ENCODE results near the gene IL16.

IL16 gene

DNA sequence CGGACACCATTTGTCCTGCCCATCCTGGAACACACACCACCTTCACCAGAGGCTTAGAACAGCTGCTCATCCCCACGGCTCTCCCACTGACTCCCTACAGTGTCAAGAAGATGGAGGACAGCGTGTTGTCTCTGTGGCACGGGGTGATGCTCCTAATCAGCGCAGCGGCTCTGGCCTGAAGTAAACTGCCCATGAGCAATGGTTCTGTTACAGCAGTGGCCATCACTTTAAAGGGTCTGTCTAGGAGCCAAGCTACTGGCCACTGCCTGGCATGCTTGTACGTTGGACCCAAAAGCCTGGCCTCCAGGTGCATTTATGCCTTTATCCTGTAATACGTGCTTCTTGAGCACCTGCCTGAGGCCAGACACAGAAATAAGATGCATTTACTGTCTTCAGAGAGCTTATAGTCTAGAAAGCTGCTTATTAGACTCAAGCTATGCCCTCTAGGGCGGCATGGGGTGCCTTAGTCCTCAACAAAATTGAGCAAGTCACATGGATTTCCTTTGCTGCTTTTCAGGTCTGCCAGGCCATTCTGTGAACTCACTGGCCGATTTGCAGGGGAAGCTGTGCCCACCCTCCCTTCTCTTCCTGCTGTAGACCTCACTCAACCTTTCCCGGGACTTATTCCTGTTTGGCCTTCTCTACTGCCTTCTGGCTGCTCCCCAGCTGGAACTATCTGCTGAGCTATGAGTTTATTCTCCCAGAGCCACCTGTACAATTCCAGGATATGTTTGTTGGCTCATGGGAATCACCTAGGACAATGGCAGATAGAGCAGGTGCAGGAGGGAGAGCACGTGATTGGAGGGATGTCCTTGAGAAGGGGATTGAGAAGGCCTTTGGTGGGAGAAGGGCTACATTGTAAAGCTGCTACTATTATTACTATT lies 75.3 kb downstream of the IL16 start:
- FAIRE-seq: no peak
- DNase-seq (ENCODE audit: insufficient read length, low spot score): no peak

DNA sequence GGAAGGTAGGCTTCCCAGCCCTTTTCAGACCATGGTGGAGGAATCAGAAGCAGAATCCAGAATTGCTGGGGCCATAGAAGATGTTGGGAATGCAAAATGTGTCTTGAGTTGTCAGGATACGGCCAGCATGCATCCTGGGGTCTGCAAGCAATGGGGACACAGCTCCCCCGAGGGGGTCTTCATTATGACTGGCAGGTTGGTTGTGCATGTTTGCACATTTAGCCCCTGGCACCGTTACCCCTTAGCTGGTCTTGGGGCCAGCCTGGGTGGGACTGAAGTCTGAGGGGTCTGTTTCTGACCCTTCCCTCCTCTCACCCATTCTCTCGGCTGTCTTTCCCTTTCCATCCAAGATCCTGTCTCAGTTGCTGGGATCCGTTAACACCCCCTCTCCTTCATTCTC lies 76.5 kb downstream of the IL16 start:
- no peak for FAIRE-seq
- DNase-seq (ENCODE audit: insufficient read length, low spot score): no peak

DNA sequence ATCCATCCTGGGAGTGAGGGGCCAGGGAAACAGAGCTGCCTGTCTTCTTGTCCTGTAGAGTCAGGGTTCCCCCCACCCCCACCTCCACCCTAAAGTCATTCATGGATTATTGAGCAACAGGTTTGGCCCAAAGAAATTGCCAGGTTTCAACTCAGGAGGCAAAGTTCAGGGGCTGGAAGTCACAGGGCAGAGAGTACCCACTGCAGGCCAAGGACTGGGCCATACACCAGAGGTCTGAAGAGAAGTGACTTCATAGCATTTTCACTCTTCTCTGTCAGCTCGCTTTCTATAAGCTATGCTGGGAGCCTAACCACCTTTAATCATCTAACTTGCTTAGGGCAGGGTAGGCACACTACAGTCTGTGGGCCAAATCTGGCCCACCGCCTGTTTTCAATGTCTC lies 77.2 kb downstream of the IL16 start:
- no peak for FAIRE-seq
- DNase-seq (ENCODE audit: insufficient read length, low spot score): no peak

DNA sequence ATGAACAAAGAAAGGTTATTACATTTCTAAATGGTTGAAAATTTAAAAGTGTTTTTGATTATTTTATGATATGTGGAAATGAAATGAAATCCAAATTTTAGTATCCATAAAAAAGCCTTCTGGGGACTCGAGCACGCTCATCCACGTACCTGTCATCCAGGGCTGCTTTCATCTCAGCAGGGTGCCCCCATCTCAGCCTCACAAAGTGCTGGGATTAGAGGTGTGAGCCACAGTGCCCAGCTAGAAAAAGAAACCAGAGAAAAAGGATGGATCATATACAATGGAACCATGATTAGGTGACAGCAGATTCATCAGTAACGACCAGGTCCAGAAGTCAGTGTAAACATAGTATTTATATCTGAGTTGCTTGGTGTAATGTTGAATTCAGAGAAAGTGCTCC lies 77.6 kb downstream of the IL16 start:
- FAIRE-seq (no peak), DNase-seq (ENCODE audit: insufficient read length, low spot score) (no peak)

DNA sequence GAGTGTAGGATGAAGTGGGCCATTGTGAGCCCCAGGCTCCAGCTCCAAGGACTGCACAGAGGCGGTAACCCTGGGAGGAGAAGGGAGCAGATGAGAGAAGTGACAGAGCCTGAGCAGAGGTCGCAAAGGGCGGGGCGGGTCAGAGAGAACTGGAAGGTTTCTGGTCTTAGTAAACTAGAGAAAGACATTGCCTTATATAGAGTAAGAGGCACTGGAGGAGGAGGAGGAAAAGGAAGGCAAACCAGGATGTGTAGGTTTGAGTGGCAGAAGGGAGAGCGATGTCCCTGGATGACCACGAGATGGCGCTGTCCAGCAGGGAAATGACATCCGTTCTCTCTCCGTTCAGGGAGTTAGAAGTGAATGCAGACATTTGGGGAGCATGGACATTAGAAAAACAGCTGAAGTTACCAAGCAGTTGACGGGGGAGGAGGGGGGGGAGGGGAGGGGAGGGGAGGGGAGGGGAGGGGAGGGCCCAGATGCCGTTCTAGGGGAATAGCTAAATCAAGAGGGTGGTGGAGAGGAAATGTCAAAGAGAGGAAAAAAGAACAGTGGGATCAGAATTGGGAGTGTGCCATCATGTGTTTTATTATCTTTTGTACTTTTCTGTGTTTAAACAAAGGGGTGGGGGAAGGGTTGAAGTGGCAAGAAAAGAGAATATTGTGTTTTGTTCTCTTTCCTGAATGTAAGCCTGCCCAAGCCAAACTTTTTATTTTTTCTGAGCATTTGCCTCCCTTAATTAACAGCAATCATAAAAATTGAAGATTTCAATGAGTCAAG lies 78.4 kb downstream of the IL16 start:
- FAIRE-seq (peak; percentile 90), DNase-seq (ENCODE audit: insufficient read length, low spot score) (peak; percentile 74)

DNA sequence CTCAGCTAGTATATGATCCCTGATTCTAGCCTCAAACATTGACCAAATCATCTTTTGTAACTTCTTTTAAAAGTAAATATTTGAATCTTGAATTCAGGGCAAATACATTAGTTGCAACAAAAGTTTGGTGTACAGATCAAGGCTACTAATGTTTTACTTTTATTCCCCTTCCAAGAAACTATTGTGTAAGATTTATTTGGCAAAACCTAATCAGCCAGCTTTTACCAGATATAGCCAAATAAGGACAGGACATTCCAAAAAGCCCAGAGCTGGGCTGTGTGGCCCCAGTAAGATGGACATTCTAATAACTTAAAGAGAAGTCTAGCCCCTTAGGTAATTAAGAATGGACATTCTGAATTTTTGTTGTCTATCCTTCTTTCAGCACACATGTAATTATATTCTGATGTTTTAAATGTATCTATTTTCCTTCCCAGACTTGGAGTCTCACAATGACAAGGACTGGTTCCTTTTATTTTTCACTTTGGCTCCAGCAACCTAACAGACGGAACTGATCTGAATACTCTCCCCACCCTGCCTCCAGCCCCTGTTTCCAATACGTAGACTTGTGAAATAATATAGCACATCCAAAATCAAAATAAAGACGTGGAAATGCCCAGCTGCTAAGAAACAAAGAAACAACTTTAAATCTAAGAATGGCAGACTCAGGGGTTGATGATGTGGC lies 79.2 kb downstream of the IL16 start:
- DNase-seq (ENCODE audit: insufficient read length, low spot score): no peak
- FAIRE-seq: no peak

DNA sequence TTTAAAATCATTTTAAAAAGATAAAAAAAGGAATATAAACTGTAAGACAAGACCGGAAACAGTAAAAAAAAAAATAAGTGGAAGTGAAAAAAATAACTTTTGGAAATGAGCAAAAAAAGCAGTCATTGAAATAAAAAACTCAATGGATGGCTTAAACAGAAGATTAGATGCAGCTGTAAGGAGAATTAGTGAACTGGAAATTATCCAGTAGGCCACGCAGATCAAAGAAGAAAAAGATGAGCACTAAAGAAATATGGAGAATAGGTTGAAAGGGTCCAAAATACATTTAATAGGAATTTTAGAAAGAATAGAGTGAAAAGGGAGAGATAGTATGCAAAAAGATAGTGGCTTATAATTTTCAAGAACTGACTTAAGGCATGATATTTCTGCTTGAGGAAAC lies 80.3 kb downstream of the IL16 start:
- DNase-seq (ENCODE audit: insufficient read length, low spot score): no peak
- no peak for FAIRE-seq

DNA sequence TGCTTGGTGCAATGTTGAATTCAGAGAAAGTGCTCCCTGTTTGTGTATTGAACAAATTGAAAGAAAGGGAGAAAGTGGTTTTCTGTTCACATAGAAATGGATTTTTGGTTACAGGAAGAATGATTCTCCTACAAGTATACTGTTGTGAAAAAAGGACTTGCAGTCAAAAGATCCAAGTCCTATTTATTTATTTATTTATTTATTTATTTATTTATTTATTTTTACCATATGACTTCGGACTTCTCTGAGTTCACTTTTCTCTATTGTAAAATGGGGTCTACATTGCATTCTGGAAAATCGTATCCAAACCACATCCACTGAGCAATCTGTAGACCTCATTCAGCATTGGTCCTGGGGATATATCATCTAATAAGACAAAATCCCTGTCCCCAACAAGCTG lies 81.2 kb downstream of the IL16 start:
- no peak for FAIRE-seq
- no peak for DNase-seq (ENCODE audit: insufficient read length, low spot score)

DNA sequence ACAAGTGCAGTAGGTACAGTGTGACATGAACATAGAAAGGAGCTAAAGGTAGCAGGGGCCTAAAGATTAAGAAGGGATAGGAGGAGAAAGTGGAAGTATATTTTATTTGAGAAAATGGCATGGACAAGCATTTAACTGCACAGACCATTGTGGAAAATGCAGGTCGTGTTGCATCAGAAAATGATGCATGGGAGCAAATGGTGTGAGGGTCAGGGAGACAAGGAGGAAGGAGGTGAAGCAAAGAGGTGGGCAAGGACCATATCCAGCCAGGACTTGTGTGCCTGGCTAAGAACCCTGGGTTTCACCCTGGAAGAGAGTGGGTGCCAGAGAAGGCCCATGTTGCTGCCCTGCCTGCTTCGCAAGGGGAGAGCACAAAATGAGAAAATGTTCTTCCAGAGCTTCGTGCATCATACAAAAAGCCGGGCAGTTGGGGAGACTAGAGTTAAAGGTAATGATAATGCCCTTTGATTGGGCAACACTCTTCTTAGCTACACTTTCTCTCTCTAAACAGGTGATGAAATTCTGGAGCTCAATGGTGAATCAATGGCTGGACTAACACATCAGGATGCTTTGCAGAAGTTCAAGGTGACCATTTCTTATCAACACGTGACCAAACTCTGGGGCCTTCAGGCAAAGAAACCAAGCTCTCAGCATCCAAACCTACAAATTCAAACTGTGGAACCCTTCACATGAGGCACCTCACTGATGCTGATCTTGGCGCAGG lies 81.8 kb downstream of the IL16 start:
- DNase-seq (ENCODE audit: insufficient read length, low spot score) (no peak), FAIRE-seq (no peak)

DNA sequence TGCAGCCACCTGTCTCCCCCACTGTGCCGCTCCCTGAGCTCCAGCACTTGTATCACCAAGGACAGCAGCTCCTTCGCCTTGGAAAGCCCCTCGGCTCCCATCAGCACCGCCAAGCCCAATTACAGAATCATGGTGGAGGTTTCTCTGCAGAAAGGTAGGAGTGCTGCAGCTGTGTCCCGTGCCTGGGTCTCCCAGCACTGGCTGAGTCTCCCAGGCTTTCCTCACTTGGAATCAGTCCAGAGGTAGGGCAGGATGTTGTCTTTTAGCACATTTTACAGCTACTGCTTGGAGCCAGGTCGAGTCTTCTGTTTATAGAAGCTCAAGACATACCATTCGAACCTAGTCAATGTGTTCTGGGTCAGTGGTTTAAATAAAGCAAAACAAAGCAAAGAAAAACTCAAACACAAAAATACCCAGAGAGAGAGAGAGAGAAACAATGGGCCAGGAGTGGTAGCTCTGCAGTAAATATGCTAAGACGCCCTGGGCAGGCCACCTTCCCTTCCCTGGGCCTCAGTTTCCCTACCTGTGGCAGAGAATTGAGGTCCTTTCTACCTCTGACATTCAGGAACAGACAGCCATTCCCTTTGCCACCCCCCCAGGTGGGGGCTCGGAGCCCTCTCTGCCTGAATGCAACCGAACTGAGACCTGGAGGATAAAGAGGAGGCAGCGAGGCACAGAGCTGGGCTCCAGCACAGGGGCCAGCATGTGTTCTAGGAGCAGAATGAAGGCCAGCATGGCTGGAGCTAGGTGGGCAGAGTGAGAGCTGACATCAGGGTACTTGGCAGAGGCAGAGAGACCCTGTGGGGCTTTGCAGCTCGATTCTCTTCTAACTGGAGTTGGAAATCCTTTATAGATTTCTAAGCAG lies 83.2 kb downstream of the IL16 start:
- FAIRE-seq (no peak), DNase-seq (ENCODE audit: insufficient read length, low spot score) (no peak)

DNA sequence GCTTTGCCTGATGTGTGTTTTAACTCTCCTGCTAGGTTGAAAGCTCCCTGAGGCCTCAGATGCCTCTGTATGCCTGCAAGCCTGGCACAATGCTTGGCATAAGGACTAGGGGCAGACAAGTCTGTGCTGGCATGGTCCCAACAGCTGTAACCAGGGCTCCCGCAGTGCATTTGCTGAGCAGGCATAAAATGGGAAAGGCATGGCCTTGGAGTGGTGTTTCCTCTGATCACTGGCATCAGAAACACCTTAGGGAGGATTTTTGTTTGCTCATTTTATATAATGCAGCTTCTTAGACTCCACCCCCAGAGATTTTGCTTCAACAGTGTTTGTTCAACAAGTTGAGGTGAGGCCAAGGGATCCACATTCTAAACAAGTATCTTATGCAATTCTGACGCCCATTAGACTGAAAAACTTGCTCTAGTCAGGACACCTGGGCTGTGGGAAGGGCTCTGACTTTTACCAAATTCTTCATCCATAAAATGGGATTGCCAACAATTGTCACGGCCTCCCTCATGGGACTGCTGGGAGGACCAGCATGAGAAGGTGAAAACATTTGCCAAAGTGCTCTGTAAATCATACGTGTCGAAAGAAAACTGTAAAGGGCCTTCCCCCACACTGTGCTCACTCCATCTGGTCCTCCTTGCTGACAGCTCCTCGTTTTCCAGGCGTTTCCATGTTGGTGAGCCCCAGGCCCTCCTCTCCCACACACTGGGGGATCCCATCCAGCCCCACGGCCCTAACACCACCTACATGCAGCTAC lies 84.2 kb downstream of the IL16 start:
- DNase-seq (ENCODE audit: insufficient read length, low spot score) (no peak), FAIRE-seq (no peak)

DNA sequence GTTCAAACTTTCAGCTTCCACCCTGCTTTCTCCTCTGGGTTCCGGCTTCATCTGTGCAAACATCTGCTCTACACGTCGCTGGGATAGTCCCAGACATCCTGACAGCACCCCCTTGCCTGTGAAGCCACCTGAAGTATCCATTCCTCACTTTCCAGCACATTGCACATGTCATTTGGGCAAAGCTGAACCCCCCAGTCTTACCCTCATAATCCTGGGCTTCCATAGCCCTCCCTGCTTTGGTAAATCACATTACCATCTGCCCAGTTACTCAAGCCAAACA lies 84.7 kb downstream of the IL16 start:
- no peak for FAIRE-seq

DNA sequence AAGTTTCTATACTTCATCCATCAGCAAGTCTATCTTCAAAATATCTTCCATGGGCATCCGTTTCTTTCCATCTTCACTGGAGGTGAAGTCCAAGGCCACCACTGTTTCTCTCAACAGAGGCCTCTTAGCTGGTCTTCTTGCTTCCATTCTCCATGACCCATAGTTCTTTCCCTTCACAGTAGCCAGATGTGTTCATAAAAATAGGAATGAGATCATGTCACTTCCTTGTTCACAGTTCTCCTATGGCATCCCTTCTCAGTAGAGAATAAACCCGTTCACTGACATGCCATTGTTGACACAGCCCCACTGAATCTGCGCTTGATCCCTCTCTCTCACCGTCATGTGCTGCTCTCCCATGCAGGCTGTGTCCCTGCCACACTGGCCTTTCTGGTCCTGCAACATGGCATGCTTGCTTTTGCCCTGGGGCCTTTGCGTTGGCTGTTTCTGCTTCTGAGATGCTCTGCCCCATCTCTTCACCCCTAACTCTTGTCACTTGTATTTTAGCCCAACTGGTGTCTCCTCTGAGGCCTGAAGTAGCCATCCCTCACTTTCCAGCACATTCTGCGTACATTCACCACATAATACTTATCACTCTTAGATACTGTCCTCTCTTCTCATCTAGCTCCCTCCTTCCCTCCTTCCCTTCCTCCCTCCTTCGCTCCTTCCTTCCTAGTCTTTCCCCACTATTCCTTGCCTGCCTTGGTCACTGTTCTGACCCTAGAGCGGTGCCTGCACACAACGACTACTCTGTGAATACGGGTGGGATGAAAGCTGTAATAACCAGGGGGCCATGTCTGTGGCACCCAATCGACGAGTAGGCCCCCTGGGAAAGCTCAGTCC lies 85.3 kb downstream of the IL16 start:
- DNase-seq (ENCODE audit: insufficient read length, low spot score) (no peak), FAIRE-seq (no peak)

More for the DNA sequence above, 84.7 kb downstream of the IL16 start:
- no peak for DNase-seq (ENCODE audit: insufficient read length, low spot score)

DNA sequence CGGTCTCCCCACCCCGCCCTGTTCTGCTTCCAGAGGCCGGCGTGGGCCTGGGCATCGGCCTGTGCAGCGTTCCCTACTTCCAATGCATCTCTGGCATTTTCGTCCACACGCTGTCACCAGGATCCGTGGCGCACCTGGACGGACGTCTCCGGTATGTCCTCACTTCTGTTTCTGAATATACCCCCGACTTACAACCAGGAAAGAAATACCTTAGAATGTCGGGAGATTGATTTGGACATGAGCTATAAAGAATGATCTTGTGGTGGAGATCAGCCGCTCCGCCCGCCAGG lies 85.9 kb downstream of the IL16 start:
- no peak for FAIRE-seq
- DNase-seq (ENCODE audit: insufficient read length, low spot score): no peak

DNA sequence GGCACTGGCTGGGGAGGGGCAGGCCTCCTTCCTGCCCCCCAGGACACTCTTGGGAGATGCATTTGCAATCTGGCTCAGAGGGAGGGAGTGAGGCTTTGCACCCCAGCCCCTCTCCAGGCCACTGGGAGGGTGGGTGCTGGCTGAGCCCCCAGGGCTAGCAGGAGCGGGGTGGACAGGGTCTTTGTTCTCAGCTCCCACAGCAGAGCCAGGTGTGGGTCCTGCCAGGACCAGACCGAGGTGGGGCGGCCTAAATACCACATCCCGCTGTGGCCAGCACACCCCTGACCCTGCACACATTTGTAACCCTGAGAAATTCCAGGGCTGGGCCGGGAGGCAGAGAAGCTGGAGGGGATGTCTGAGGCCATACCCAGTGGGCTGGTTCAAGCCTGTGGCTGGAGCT lies 86.2 kb downstream of the IL16 start:
- FAIRE-seq (no peak), DNase-seq (ENCODE audit: insufficient read length, low spot score) (no peak)

DNA sequence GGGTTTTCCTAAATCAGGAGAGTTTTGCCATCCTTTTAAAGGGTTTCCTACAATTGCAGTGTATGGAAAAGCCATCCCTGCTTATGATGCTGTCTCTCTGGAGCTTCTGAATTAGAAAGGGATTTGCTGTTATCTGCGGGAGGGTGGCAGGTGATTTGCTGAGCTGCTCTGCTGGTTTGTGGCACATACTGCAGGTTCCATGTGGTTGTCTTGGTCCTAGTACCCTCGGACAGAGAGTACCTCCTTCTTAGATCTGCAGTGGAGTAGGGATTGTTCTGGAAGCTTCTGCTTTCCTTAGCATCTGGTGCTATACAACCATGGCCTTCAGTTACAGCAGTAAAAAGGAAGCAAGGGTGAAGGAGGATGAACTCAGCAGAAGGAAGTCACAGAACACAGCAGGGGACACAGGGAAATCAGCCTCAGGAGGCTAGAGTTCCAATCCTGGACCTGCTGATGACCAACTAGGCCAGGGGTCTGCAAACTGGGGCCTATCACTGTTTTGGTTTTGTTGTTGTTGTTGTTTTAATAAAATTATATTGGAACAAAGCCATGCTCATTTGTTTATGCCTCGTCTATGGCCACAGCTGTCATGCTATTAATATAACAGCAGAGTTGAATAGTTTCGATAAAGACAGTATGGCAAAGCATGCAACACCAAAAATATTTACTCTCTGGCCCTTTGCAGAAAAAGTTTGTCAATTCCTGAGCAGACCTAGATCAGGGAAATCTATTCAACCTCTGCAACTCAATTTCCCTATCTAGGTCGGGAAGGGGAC lies 87.8 kb downstream of the IL16 start:
- no peak for FAIRE-seq

DNA sequence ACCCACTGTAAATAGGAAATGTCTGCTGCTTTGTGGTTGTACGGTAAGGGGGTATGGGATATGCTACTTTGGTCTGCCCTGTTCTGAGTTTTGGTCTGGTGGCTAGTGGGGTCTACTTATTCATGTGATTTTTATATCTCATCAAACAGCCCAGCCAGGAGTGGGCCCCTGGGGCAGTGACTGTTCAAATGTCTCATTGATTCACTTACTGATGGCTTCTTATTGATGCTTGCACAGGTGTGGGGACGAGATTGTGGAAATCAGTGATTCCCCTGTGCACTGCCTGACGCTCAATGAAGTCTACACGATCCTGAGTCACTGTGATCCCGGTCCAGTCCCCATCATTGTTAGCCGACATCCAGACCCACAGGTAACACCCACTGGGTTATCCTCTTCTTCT lies 88.8 kb downstream of the IL16 start:
- DNase-seq (ENCODE audit: insufficient read length, low spot score): no peak
- no peak for FAIRE-seq

More for the DNA sequence above, 87.8 kb downstream of the IL16 start:
- DNase-seq (ENCODE audit: insufficient read length, low spot score): no peak

DNA sequence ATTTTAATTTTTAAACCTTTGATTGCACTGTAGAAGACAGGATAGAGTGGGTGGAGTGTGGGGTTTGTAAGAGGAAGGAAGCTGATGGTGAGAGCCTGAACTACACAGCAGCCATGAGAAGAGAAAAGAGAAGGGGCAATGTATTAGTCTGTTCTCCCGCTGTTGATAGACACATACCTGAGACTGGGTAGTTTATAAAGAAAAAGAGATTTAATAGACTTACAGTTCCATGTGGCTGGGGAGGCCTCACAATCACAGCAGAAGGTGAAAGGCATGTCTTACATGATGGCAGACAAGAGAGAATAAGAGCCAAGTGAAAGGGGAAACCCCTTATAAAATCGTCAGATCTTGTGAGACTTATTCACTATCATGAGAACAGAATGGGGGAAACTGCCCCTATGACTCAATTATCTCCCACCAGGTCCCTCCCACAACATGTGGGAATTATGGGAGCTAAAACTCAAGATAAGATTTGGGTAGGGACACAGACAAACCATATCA lies 90.0 kb downstream of the IL16 start:
- DNase-seq (ENCODE audit: insufficient read length, low spot score) (no peak), FAIRE-seq (no peak)
